Hypothalamus (tissue), 51 donors: ENCODE measurements around the gene HMX1.

Source experiments
- DNase-seq, 51 donors: peaks; one replicate each; lab custom pipeline; 2025; lab: John Stamatoyannopoulos, UW

HMX1 gene

GRCh38 chr4:8859550-8860095 is 12.0 kb downstream of the HMX1 start:
- no peak for DNase-seq

GRCh38 chr4:8858701-8859210 is 12.9 kb downstream of the HMX1 start:
- DNase-seq, result no peak

- DNase-seq, result no peak
Measured at GRCh38 chr4:8857766-8858700, 13.6 kb downstream of the HMX1 start.

- DNase-seq, result no peak
Measured at GRCh38 chr4:8856835-8857621, 14.6 kb downstream of the HMX1 start.

- DNase-seq, result no peak
Measured at GRCh38 chr4:8855818-8856245, 15.8 kb downstream of the HMX1 start.

GRCh38 chr4:8854931-8855330 is 16.7 kb downstream of the HMX1 start:
- peak in 1 of 51 donors; percentile 16 for DNase-seq

- no peak for DNase-seq
Measured at GRCh38 chr4:8854016-8854415, 17.6 kb downstream of the HMX1 start.

GRCh38 chr4:8853249-8853648 is 18.4 kb downstream of the HMX1 start:
- DNase-seq, result no peak

- no peak for DNase-seq
Measured at GRCh38 chr4:8852118-8852704, 19.4 kb downstream of the HMX1 start.

GRCh38 chr4:8851321-8852117 is 20.1 kb downstream of the HMX1 start:
- no peak for DNase-seq

GRCh38 chr4:8850830-8851188 is 20.8 kb downstream of the HMX1 start:
- DNase-seq, result no peak

- DNase-seq, result no peak
Measured at GRCh38 chr4:8850074-8850829, 21.4 kb downstream of the HMX1 start.

- DNase-seq, result no peak
Measured at GRCh38 chr4:8849266-8850073, 22.2 kb downstream of the HMX1 start.

- no peak for DNase-seq
Measured at GRCh38 chr4:8848507-8849265, 23.0 kb downstream of the HMX1 start.

- no peak for DNase-seq
Measured at GRCh38 chr4:8847764-8848163, 23.9 kb downstream of the HMX1 start.

GRCh38 chr4:8847331-8847730 is 24.3 kb downstream of the HMX1 start:
- no peak for DNase-seq

- DNase-seq, result no peak
Measured at GRCh38 chr4:8846826-8847225, 24.8 kb downstream of the HMX1 start.
